MV-4-11 (cell line): ENCODE data around the gene C1QTNF9.
"Not testable (repeated sequence)": the region's sequence is repeated elsewhere in the genome, so short reads cannot be mapped to it uniquely, and the experiment has no call there.

Experiments
- DNase-seq: peaks from one replicate; lab custom pipeline; 2025; lab: John Stamatoyannopoulos, UW

C1QTNF9 gene

DNA sequence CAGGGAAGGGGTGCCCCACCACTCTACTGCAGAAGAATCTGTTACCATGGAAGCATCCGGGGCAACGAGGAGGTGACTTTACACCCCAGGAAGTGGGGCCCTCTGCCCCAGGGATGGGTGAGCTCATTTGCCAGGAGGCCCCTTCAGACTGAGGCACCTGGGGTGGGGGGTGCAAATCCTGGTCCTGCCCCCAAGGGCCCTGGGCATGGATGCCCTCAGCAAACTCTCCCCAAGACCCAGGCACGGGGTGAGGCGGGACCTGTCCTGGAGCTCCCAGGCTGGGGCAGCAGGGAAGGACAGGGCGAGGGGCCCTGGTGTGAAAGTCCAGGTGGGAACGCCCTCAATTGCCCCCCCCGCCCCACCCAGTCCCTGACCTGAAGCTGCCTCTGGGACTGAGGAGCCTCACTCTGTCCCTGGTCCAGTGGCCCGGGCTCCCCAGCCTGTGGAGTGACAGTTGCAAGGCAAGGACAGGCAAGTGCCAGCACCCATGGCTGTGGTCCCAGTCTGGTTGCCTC, 52.5 kb downstream of the C1QTNF9 start:
- no peak for DNase-seq

DNA sequence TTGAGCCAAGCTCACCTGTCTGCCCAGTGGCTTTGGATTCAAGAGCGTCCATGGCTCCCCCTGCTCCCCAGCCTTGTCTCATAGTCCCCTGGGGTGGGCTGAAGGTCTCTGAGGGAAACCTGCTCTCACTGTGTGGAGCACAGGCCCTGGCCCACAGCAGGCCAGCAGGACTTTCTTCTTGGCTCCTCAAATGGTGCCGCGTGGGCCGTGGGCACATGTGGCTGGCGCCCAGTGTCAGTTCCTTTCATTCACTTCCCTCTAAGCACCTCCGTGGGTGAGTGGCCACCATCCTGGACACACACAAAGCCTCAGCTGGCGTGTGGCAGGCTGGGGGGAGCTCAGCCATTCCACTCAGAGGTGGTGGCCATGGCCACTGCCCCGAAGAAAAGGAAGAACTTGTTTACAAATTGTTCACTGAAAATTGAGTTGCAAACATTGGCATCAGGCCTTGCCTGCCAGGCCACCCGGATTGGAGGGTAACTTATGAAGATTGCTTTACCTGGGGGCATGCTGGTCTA, 53.1 kb downstream of the C1QTNF9 start:
- no peak for DNase-seq

DNA sequence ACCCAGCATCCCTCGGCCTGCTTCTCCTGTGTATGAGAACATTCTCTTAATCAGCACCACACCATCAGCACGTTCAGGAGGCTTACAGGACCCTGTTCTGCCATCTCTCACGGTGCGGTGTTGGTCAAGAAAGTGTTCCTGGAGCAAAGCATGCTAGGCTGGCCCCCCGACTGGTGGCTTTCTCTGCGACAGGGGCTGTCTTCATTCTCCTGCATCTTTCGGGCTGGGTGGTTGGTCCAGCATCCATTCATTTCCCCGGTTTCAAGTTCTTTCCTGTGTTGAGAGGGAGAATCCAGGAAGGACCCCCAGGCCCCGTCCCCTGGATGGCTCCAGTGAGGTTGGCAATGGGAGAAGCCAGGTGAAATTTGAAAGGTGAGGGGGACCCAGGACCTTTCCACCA, 55.8 kb downstream of the C1QTNF9 start:
- no peak for DNase-seq

DNA sequence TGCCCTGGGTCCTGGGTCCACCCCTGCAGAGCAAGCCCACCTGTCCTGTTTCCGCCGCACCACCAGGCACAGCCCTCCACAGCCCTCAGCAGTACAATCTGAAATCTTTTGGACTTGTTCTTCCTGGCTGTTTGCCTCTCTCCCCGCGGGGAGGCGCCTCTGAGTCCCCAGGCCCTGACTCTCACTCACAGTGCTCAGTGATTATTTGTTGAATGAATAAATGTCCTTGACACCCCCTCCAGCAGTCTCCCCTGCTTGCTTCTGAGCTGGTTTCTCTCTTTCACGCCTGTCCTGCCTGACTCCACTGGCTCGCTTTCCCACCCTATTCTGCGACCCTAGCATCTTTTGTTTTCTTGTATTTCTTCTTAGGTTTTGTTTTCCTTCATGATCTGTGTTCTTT, 56.9 kb downstream of the C1QTNF9 start:
- not testable (repeated sequence) for DNase-seq

DNA sequence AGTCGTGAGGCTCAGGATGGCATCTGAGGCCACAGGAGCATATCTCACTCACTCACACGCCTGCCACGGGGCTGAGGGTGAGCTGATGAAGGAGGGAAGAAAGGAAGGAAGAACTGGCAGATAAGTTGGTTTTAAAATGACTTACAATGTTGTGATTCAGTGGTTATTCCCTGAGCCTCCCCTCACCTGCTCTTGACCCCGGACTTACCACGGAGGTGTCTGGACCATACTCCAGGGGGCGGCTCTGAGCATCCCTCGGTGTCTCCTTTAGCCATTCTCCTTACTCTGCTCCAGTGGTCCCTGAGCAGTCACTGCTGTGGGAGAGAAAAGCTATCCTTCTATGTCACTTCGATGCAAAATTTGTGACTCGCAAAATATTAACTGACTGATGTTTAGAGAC, 61.9 kb downstream of the C1QTNF9 start:
- DNase-seq: not testable (repeated sequence)
